Stimulated activated naive CD4-positive, alpha-beta T cell (primary cell): ENCODE results near the gene CCN2.
"Not testable (repeated sequence)": the region's sequence is repeated elsewhere in the genome, so short reads cannot be mapped to it uniquely, and the experiment has no call there.

Experiments
- DNase-seq, 6 experiments: peaks; one replicate each; lab custom pipeline; 2025; lab: John Stamatoyannopoulos, UW

The CCN2 gene

GRCh38 chr6:131937703-131938631 is 13.2 kb downstream of the CCN2 start:
- DNase-seq = no peak

DNA sequence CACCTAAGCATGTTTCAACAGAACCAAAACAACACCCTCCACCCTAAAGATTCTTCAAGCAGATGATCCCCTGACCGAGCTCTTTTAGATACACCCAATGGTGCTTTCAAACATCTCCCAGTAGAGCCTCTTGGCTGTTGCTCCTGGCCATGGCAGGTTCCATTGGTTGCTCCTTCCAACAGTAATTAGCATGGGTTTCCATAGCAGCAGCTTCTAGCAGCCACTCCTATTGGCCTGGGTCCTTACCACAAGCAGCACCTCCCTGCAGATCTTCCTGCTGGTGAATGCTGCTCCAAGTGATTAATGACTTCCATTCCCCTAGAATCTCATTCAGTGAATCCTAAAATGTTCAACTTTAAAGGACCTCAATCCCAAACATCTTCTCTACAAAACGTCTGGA is 13.9 kb downstream of the CCN2 start:
- no peak for DNase-seq

DNA sequence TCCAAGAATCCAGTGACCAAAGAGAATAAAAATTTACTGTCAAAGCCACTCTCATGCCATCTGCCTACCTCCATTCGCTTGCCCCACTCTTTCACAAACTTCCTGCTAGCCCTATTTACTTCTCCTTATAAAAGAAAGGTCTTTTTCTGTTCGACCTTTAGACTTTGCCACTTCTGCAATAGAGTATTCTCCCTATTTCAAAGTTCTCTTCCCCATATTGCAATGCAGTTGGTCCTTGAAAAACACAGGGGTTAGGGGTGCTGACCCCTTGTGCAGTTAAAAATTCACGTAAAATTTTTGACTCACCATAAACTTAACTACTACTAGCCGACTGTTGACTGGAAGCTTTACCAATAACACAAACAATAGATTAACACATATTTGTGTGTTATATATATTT is 15.0 kb downstream of the CCN2 start:
- DNase-seq = no peak

DNA sequence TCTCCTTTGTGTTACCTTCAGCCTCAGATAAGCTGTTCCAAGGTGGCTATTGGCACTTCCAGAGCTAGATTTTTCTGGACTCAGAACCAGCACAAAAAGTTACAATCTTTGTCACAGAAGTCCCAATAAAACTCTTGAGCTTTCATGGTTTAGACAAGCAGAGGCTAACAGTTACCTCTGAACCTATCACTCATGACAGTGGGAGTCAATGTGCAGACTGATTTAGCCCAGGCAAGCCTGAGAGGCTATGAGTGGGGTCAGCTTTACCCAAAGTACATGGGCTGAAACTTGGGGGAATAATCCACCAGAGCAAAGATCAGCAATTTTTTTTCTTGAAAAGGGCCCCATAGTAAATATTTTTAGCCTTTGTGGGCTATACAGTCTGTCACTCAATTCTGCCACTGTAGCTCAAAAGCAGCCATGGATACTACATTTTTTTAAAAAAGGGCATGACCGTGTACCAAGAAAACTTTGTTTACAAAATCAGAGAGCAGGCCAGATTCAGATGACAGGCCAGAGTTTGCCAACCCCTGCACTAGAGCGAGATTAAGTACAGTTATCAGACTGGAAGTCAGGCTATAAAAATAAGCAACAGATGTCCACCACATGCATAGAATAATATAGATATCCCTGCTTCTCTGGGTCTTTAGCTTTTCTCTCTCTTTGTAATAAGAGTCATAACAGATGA is 20.0 kb downstream of the CCN2 start:
- DNase-seq = no peak

DNA sequence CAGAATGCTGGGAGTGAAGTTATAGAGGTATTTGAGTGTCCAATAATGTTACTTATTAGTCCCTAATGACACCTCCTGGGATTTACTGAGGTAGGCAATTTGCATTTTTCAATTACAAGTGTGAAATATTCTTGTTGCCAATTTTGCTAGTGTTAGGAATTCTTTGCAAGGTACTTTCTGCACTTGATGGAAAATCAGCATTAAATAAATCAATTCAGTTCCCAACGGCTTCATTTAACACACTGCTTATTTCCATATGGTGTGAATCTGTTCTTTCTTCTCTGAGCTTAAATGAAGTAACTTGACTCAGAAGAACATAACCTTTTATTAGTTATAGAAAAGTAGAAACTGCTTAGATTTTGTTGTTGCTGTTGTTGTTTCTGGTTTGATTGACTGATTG is 21.2 kb downstream of the CCN2 start:
- no peak for DNase-seq

DNA sequence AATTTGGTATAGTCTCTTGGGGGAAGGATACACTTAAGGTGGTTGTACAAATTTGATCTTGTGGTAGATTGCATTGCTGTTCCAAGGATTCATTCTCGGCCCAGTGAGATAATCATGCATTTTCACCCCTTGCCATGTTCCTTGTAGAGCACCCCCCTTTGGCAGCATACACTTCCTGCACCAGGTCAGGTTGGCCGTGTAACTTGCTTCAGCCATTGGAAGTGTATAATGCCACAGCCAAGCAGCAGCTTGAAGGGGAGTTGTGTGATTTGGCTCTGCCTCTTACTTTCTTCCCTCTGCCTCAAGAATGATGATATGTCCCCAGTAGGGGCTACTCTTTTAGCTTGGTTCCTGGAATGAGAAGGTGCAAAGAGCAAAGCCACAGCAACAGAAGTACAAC is 21.9 kb downstream of the CCN2 start:
- no peak for DNase-seq

- DNase-seq = no peak
Observed at GRCh38 chr6:131924881-131925474, 26.2 kb downstream of the CCN2 start.

GRCh38 chr6:131923356-131923755 is 27.8 kb downstream of the CCN2 start:
- peak in 1 of 6 experiments; percentile 1 for DNase-seq

DNA sequence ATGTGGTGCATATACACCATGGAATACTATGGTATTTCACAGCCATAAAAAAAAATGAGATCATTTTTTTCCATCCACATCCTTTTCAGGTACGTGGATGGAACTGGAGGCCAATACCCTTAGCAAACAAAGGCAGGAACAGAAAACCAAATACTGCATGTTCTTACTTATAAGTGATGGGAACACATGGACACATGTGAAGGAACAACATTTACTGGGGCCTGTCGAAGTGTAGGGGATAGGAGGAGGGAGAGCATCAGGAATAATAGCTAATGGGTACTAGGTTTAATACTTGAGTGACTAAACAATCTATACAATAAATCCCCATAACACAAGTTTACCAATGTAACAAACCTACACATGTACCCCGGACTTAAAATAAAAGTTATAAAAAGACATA is 30.5 kb downstream of the CCN2 start:
- DNase-seq = no peak

GRCh38 chr6:131918650-131919355 is 32.4 kb downstream of the CCN2 start:
- no peak for DNase-seq

GRCh38 chr6:131917763-131918649 is 33.2 kb downstream of the CCN2 start:
- no peak for DNase-seq

DNA sequence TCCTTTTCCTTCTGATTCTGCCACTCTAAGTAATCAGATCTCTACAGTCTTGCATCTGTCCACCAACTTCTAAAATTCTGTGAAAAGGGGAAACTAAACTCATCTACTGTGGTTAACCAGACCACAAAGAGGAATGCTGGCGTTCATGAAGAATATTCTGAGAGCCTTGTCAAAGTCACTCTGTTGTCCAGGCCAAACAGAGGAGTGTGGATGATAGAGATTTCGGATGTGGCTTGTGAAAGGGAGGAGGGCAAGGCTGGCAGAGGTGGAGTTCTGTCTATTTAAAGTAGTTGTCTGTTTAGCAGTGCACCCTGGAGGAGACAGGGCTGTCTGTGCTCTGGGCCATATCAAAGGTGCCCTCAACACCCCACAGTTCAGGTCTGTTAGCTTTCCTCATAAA is 33.9 kb downstream of the CCN2 start:
- DNase-seq = no peak

GRCh38 chr6:131916847-131917246 is 34.3 kb downstream of the CCN2 start:
- no peak for DNase-seq

- DNase-seq = not testable (repeated sequence)
Observed at GRCh38 chr6:131916091-131916796, 34.9 kb downstream of the CCN2 start.

DNA sequence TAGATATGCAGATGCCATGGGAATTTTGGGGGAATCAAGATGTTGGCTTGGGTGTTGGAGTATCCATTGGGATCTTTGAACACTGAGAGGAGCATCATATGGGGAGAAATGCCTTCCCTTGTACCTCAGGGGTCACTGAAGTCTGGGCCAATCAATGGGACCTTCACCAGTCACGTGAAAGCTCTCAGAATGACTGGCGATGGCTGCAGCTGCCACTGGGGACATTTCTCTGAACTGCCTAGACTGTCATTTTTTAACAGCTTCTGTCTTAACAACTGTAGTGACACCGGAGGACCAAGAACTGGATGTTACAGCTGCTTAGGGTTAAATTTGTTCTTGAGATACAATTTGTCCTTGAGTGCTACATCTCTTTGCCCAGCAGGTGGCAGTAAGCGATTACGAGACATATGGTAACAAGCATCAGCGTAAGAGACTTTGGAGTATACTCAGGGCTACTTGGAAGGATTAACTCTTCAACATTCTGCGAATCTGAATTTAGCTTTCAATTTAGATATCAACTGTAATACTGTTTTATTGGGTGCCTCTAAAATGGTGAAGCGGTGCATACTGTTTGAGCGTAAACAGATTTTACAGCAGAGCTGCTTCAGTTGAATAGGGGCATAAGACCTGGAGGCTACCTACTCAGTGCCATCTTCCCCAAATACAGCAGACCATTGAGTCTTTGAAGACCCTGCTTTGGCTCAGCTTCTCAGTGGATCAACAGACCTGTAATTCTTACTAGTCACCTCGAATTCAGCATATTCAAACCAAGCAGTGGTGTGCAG is 36.0 kb downstream of the CCN2 start:
- peak in 5 of 6 experiments; percentile 8 to 27 (median 11) for DNase-seq

DNA sequence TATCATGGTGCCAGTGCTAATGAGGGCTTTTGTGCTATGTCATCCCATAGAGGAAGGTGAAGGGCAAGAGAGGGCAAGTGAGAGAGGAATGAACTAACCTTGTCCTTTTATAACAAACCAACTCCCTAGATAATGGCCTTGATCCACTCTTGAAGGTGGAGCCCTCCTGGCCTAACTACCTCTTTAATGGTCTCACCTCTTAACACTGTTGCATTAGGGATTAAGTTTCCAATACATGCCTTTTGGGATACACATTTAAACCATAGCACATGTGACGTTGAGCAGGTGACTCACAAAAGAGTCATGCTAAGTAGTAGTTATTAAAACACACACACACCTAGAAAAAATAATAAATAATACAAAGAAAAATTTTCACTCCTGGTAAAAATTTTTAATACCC is 36.9 kb downstream of the CCN2 start:
- DNase-seq = no peak

DNA sequence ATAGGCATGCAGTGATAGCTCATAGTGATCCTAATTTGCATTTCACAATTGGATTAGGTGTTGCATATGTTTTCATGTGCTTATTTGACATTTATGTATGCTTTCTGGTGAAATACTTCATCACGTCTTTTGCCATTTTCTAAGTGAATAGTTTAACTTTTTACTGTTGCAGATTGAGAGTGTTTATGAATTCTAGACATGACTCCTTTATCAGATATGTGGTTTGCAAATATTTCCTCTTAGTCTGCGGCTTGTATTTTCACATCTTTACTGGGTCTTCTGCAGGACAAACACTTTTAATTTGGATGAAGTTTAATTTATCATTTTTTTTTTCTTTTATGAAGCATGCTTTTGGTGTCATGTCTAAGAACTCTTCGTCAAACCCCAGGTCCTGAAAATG is 39.2 kb downstream of the CCN2 start:
- DNase-seq = no peak

DNA sequence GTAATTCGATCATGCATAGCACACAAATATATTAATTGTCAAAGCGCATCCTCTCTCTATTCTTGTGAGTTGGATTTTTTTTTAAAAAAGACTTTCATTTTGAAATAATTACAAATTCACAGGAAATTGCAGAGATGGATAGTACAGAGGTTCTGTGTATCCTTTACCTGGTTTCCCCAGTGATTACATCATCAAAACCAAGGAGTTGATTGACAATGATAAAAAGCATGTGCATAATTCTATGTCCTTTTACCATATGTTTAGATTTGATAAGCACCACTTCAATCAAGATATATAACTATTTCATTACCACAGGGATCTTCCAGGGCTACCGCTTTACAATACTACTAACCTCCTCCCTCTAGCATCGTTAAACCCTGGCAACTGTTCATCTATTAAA is 40.2 kb downstream of the CCN2 start:
- no peak for DNase-seq

DNA sequence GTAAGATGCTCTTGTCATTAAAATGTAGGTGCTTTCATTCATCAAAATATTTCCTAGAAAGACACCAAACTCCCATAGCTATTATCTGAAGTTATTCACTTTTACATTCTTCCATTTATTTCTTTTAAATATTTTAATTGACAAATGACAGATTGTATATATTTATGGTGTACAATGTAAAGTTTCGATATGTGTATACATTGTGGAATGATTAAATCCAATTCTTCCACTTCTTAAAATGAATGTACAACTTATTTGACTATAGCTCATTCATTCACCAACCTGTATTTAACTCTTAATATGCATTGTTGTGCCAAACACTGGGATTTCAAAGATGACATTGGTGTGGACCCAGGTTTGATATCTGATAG is 41.0 kb downstream of the CCN2 start:
- no peak for DNase-seq
